ENCODE measurements around the gene ENTREP3. TPM values are rescaled to one million over a fixed set of nuclear protein-coding genes. Genes with fewer than 3 reads are reported as not detected.

The ENTREP3 gene
- total RNA-seq, 2 experiments from 2014 or later: 9.1 to 59.3 TPM

DNA sequence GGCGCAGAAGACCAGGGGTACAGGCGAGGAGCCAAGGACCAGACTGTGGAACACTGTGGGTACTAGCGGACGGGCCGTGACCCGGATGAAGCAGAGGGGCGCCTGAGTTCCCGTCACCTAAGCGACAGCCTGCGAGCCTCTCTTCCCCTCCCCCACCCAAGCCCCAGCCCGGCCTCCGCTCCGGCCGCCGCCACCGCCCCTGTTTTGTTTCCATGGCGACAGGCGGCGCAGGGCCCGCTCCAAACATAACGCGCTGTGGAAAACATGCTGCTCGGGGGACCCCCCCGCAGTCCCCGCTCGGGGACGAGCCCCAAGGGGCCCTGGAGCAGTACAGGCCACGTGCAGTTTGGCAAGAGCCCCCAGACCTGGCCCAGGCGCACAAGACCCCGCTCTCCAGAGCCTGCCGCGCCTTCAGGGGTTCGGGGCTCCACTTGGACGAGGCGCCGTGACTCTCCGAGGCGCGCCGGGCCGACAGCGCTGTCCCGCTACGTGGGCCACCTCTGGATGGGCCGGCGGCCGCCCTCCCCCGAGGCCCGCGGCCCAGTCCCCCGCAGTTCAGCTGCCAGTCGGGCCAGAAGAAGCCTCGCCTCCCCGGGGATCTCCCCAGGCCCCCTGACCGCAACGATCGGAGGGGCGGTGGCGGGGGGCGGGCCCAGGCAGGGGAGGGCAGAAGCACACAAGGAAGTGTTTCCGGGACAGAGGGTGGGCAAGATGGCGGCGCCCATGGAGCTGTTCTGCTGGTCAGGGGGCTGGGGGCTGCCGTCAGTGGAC is 46.6 kb downstream of the ENTREP3 start, which contains the start of gene MTX1:
Gene MTX1, plus strand, starts transcription at position 155 of the 771 bp plus-strand sequence. Its CDS starts 110 bp downstream, at position 265.
- peak within 1 kb of the TSS; percentile 77 for H3K27ac ChIP-seq (ENCODE audit: low read depth, low read length, poor library complexity, severe bottlenecking)
- ChIA-PET CTCF (ENCODE audit: unreplicated experiment) (interaction anchor here (0.6 to 2.2 kb wide), 2 partner anchors 16 to 20 kb away, joined by 5 to 9 read pairs; no protein-coding TSS in a partner anchor), POLR2A (interaction anchor here (0.6 to 1.1 kb wide), 3 partner anchors 10 to 67 kb away, joined by 8 to 9 read pairs (median 9); no protein-coding TSS in a partner anchor)
- peak within 1 kb of the TSS; percentile 64 for H2AFZ ChIP-seq (ENCODE audit: low read length)
- H3K4me1 ChIP-seq (ENCODE audit: insufficient read depth, low read length, poor library complexity, severe bottlenecking): peaks cover 28% of the 10 kb centered on the region
- H3K9me2 ChIP-seq (ENCODE audit: insufficient read depth, low read length): no peaks in the 10 kb centered on the region
- H3K4me3 ChIP-seq (ENCODE audit: low read depth, low read length, poor library complexity, severe bottlenecking): peak within 1 kb of the TSS; percentile 90
- H4K20me1 ChIP-seq (ENCODE audit: insufficient read depth, low read length): no peaks in the 10 kb centered on the region
- H3K79me2 ChIP-seq (ENCODE audit: insufficient read depth, low read depth, low read length): no peaks in the 10 kb centered on the region
- TF ChIP-seq, protein P1, sequence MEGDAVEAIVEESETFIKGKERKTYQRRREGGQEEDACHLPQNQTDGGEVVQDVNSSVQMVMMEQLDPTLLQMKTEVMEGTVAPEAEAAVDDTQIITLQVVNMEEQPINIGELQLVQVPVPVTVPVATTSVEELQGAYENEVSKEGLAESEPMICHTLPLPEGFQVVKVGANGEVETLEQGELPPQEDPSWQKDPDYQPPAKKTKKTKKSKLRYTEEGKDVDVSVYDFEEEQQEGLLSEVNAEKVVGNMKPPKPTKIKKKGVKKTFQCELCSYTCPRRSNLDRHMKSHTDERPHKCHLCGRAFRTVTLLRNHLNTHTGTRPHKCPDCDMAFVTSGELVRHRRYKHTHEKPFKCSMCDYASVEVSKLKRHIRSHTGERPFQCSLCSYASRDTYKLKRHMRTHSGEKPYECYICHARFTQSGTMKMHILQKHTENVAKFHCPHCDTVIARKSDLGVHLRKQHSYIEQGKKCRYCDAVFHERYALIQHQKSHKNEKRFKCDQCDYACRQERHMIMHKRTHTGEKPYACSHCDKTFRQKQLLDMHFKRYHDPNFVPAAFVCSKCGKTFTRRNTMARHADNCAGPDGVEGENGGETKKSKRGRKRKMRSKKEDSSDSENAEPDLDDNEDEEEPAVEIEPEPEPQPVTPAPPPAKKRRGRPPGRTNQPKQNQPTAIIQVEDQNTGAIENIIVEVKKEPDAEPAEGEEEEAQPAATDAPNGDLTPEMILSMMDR (conservative IDR thresholded peaks at IDR 0.05; ENCODE audit: low read length): no peak
- no peak for TF ChIP-seq EZH2phosphoT487 (IDR thresholded peaks at IDR 0.05; ENCODE audit: borderline replicate concordance, low read depth, low read length)
- no TSS peak for BruUV-seq (replicated peaks)
- peak within 1 kb of the TSS; percentile 90 for H3K4me2 ChIP-seq (ENCODE audit: low read length)
- H3K9me3 ChIP-seq (ENCODE audit: low read length): no peaks in the 10 kb centered on the region
- intact Hi-C loops (cut with micrococcal nuclease; ENCODE audit: unreplicated experiment): loop anchor here (5.0 kb wide), 2 partner anchors 54 to 99 kb away; partner anchors contain the start of genes FDPS and SCAMP3
- DNase-seq (ENCODE audit: low spot score): peak; percentile 87
- H3K36me3 ChIP-seq (ENCODE audit: insufficient read depth, low read length): no peaks in the 10 kb centered on the region

DNA sequence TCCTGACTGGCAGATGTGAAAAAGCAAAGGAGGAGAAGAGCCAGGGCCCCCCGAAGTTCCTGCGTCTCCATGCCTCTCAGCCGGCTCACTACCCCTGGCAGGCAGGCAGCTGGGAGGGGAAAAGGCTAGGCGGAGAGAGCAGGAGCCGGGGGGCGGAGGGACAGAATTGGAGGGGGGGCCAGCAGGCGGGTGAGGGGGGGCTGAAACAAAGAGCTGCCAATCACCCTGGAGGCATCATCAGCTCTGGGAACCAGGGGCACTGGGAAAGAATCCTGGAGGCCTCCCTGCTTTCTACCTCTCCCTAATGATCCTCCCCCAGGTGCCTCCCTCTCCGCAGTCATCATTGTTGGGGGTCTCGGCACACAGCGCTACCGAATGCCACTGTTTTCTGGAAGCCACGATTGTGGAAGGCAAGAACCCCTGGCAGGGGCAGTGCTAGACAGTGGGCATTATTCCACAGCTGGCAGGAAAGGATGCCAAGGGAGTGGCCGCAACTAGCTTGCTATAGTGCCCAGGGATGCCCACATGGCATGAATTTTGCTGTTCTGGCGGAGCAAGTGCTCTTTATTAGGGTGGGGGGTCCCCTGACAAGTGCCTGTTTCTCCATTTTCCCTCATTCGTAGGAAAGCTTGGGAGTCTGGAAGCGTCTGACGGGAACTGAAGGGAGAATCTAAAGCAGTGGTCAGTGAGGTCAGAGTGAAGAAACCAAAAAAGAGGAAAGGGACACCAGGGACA is 47.3 kb downstream of the ENTREP3 start, which contains the start of gene THBS3:
Gene THBS3, minus strand, starts transcription at position 92 of the 735 bp plus-strand sequence. Its CDS starts 21 bp downstream, at position 71.
- DNase-seq (ENCODE audit: low spot score): no peak
- no peak for TF ChIP-seq EZH2phosphoT487 (IDR thresholded peaks at IDR 0.05; ENCODE audit: borderline replicate concordance, low read depth, low read length)
- TF ChIP-seq, protein P1 (conservative IDR thresholded peaks at IDR 0.05; ENCODE audit: low read length): no peak
- CTCF ChIA-PET (ENCODE audit: unreplicated experiment): interaction anchor here (1.5 to 2.2 kb wide), 2 partner anchors 16 to 35 kb away, joined by 3 to 9 read pairs; partner anchors contain the start of gene KRTCAP2
- TSS peak; percentile 61 for BruUV-seq (replicated peaks)
- intact Hi-C loops (cut with micrococcal nuclease; ENCODE audit: unreplicated experiment): loop anchor here (1.0 to 5.0 kb wide), 4 partner anchors 18 to 99 kb away; partner anchors contain the start of genes FDPS and SCAMP3
- Histone ChIP-seq H3K9me3 (ENCODE audit: low read length) (no peaks in the 10 kb centered on the region), H3K4me3 (ENCODE audit: low read depth, low read length, poor library complexity, severe bottlenecking) (peak within 1 kb of the TSS; percentile 90), H3K36me3 (ENCODE audit: insufficient read depth, low read length) (no peaks in the 10 kb centered on the region), H3K4me1 (ENCODE audit: insufficient read depth, low read length, poor library complexity, severe bottlenecking) (peaks cover 28% of the 10 kb centered on the region), H4K20me1 (ENCODE audit: insufficient read depth, low read length) (no peaks in the 10 kb centered on the region), H3K79me2 (ENCODE audit: insufficient read depth, low read depth, low read length) (no peaks in the 10 kb centered on the region), H2AFZ (ENCODE audit: low read length) (peak within 1 kb of the TSS; percentile 64), H3K4me2 (ENCODE audit: low read length) (peak within 1 kb of the TSS; percentile 90), H3K9me2 (ENCODE audit: insufficient read depth, low read length) (no peaks in the 10 kb centered on the region), H3K27ac (ENCODE audit: low read depth, low read length, poor library complexity, severe bottlenecking) (peak within 1 kb of the TSS; percentile 77)
- POLR2A ChIA-PET: interaction anchor here (0.6 to 0.8 kb wide), 2 partner anchors 19 to 235 kb away, joined by 3 to 4 read pairs; no protein-coding TSS in a partner anchor
